ENCODE measurements around the gene UTRN.

DNA sequence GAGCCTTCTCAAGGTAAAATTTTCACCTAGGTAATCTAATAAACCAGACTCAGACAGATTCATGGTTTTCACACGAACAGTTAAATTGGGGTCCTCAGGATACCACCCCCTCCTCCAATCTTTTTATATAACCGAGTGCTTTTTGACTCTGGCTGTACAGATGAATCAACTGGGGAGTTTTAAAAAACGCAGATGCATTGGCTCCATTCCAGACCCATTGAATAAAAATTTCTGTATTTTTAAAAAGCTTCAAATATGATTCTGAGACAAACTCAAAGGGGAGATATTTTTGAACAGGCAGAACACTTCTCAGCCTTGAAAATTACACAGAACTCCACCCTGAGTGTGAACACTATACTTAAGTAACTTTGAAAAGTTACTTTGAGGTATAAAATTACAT, 7.2 kb downstream of the UTRN start:
- TF ChIP-seq, protein P1, sequence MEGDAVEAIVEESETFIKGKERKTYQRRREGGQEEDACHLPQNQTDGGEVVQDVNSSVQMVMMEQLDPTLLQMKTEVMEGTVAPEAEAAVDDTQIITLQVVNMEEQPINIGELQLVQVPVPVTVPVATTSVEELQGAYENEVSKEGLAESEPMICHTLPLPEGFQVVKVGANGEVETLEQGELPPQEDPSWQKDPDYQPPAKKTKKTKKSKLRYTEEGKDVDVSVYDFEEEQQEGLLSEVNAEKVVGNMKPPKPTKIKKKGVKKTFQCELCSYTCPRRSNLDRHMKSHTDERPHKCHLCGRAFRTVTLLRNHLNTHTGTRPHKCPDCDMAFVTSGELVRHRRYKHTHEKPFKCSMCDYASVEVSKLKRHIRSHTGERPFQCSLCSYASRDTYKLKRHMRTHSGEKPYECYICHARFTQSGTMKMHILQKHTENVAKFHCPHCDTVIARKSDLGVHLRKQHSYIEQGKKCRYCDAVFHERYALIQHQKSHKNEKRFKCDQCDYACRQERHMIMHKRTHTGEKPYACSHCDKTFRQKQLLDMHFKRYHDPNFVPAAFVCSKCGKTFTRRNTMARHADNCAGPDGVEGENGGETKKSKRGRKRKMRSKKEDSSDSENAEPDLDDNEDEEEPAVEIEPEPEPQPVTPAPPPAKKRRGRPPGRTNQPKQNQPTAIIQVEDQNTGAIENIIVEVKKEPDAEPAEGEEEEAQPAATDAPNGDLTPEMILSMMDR (conservative IDR thresholded peaks at IDR 0.05 in 1 of 2, IDR thresholded peaks at IDR 0.05 in 1 of 2; ENCODE audit: low read depth in 1 of 2, low read length in 2 of 2), result no peak
- no peak for TF ChIP-seq EZH2 (IDR thresholded peaks at IDR 0.05; ENCODE audit: low read length, missing control alignments)
